ENCODE measurements around the gene CELSR1.

Gene CELSR1

GRCh38 chr22:46414704-46415103 is 122.7 kb downstream of the CELSR1 start:
- TF ChIP-seq EZH2phosphoT487 (IDR thresholded peaks at IDR 0.05; ENCODE audit: low read depth) (no peak), CTCF (IDR thresholded peaks at IDR 0.05; ENCODE audit: low read depth, low read length) (no peak)
- Histone ChIP-seq H3K9me3 (ENCODE audit: insufficient read depth, low read length) (no peaks in the 10 kb centered on the region), H4K20me1 (ENCODE audit: insufficient read depth, low read length) (no peaks in the 10 kb centered on the region), H3K79me2 (ENCODE audit: low read length) (no peaks in the 10 kb centered on the region), H3K4me2 (ENCODE audit: low read length) (no peak overlapping the region), H3K36me3 (replicated peaks; ENCODE audit: low read depth, low read length) (no peaks in the 10 kb centered on the region), H3K27ac (ENCODE audit: low read length) (no peak overlapping the region), H2AFZ (ENCODE audit: low read depth, low read length) (no peak overlapping the region), H3K4me3 (ENCODE audit: low read length) (no peak overlapping the region), H3K9ac (ENCODE audit: low read length) (no peak overlapping the region), H3K27me3 (ENCODE audit: low read depth, low read length) (peaks cover 20% of the 10 kb centered on the region; the same call in 1 of the 2 replicates), H3K4me1 (ENCODE audit: low read length) (no peaks in the 10 kb centered on the region)

DNA sequence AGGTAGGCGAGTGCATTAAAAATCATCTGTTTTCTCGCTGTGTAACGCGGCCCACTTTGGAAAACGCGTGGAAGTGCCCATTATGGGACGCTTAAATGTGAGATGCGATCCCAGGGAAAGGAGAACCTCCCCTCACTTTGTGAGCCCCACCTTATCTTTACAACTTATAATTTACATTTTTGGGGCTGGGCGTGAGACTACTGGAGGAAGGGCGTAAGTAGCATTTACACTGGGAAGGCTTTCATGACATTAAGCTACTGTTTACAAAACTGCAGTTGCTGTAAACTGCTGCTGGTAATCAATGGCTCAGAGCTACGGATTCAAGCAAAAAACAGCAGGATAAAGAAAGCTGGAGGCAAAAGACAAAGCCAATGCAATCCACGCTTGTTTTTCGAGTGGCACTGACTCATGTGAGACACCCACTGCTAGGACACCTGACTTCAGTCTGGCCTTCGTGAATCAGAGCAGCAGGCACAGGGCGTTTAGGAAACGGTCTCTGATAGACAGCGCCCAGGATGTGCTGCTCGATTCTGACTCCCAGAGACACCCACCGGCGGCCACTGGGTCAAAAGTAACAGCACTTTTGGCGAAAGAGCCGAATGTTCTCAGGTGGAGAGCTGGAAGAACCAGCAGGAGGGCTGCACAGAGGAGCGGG is 123.6 kb downstream of the CELSR1 start:
- Histone ChIP-seq H4K20me1 (ENCODE audit: insufficient read depth, low read length) (no peaks in the 10 kb centered on the region), H2AFZ (ENCODE audit: low read depth, low read length) (no peak overlapping the region), H3K4me1 (ENCODE audit: low read length) (no peaks in the 10 kb centered on the region), H3K27me3 (ENCODE audit: low read depth, low read length) (peaks cover 19% of the 10 kb centered on the region; the same call in 1 of the 2 replicates), H3K9me3 (ENCODE audit: insufficient read depth, low read length) (no peaks in the 10 kb centered on the region), H3K4me3 (ENCODE audit: low read length) (no peak overlapping the region), H3K4me2 (ENCODE audit: low read length) (no peak overlapping the region), H3K36me3 (replicated peaks; ENCODE audit: low read depth, low read length) (no peaks in the 10 kb centered on the region), H3K9ac (ENCODE audit: low read length) (no peak overlapping the region), H3K27ac (ENCODE audit: low read length) (no peak overlapping the region), H3K79me2 (ENCODE audit: low read length) (no peaks in the 10 kb centered on the region)
- TF ChIP-seq EZH2phosphoT487 (IDR thresholded peaks at IDR 0.05; ENCODE audit: low read depth) (no peak), CTCF (IDR thresholded peaks at IDR 0.05; ENCODE audit: low read depth, low read length) (no peak)

- no peaks in the 10 kb centered on the region for H3K4me1 ChIP-seq (ENCODE audit: low read length)
- H2AFZ ChIP-seq (ENCODE audit: low read depth, low read length) = no peak overlapping the region
- no peak overlapping the region for H3K4me2 ChIP-seq (ENCODE audit: low read length)
- TF ChIP-seq EZH2phosphoT487 (IDR thresholded peaks at IDR 0.05; ENCODE audit: low read depth) = no peak
- no peak for TF ChIP-seq CTCF (IDR thresholded peaks at IDR 0.05; ENCODE audit: low read depth, low read length)
- no peaks in the 10 kb centered on the region for H3K36me3 ChIP-seq (replicated peaks; ENCODE audit: low read depth, low read length)
- H3K9ac ChIP-seq (ENCODE audit: low read length) = no peak overlapping the region
- H3K27ac ChIP-seq (ENCODE audit: low read length) = no peak overlapping the region
- H3K4me3 ChIP-seq (ENCODE audit: low read length) = no peak overlapping the region
- peaks cover 16% of the 10 kb centered on the region; the same call in 1 of the 2 replicates for H3K27me3 ChIP-seq (ENCODE audit: low read depth, low read length)
- no peaks in the 10 kb centered on the region for H3K9me3 ChIP-seq (ENCODE audit: insufficient read depth, low read length)
- H4K20me1 ChIP-seq (ENCODE audit: insufficient read depth, low read length) = no peaks in the 10 kb centered on the region
- no peaks in the 10 kb centered on the region for H3K79me2 ChIP-seq (ENCODE audit: low read length)
Measured at GRCh38 chr22:46411347-46411746, 126.1 kb downstream of the CELSR1 start.

DNA sequence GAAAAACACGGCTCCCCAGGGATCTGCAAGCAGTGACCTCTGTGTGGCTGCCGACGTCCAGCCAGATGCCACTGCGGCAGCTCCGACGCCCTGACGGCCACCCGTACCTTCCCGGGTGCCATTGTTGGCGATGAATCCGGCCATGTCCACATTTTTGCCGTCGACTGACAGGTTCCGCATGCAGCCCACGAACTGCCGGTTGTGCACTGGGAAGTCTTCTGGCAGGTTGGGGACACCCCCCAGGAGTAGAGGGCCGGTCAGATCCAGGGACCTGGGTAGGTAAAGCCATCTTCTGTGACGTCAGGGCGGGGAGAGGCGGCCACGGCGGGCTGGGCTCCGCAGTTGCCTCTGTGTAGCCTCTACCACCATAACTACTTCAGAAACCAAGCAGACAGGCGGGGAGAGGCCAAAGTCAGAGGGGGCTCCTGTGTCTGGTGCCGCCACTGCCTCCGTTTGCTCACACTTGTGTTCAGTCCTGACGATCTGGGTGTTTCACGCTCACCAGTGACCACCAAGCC is 127.1 kb downstream of the CELSR1 start:
- Histone ChIP-seq H4K20me1 (ENCODE audit: insufficient read depth, low read length) (no peaks in the 10 kb centered on the region), H2AFZ (ENCODE audit: low read depth, low read length) (no peak overlapping the region), H3K4me2 (ENCODE audit: low read length) (no peak overlapping the region), H3K9me3 (ENCODE audit: insufficient read depth, low read length) (no peaks in the 10 kb centered on the region), H3K27ac (ENCODE audit: low read length) (no peak overlapping the region), H3K9ac (ENCODE audit: low read length) (no peak overlapping the region), H3K27me3 (ENCODE audit: low read depth, low read length) (peaks cover 16% of the 10 kb centered on the region; the same call in 1 of the 2 replicates), H3K79me2 (ENCODE audit: low read length) (no peaks in the 10 kb centered on the region), H3K4me1 (ENCODE audit: low read length) (no peaks in the 10 kb centered on the region), H3K4me3 (ENCODE audit: low read length) (no peak overlapping the region), H3K36me3 (replicated peaks; ENCODE audit: low read depth, low read length) (no peaks in the 10 kb centered on the region)
- TF ChIP-seq EZH2phosphoT487 (IDR thresholded peaks at IDR 0.05; ENCODE audit: low read depth) = no peak
- TF ChIP-seq CTCF (IDR thresholded peaks at IDR 0.05; ENCODE audit: low read depth, low read length) = no peak

Data from OCI-LY3 (cell line).